HFFc6 (cell line): ENCODE data around the gene SPTB. TPM values are rescaled to one million over a fixed set of nuclear protein-coding genes. Genes with fewer than 3 reads are reported as not detected.

Experiments
- DNase-seq: peaks from one replicate; pipeline ENCODE4 v3.0.0-alpha.2; 2018
- H3K27ac Mint-ChIP-seq: 2 replicates; pipeline ENCODE4 v1.8.0; 2020; ENCODE audit warnings: mild to moderate bottlenecking, mixed read lengths
- H3K27me3 Mint-ChIP-seq: 2 replicates; pipeline ENCODE4 v1.8.0; 2021; ENCODE audit warnings: mild to moderate bottlenecking, moderate library complexity, mixed read lengths; ENCODE audit not compliant: insufficient read depth
- H3K36me3 Mint-ChIP-seq: 2 replicates; pipeline ENCODE4 v1.8.0; 2021; ENCODE audit warnings: low read depth, mixed read lengths
- H3K4me1 Mint-ChIP-seq: 2 replicates; pipeline ENCODE4 v1.8.0; 2020; ENCODE audit warnings: low read depth, mixed read lengths
- H3K4me3 Mint-ChIP-seq: 2 replicates; pipeline ENCODE4 v1.8.0; 2020; ENCODE audit warnings: mild to moderate bottlenecking, moderate library complexity, mixed read lengths
- H3K9me3 Mint-ChIP-seq: 2 replicates; pipeline ENCODE4 v1.8.0; 2020; ENCODE audit warnings: mild to moderate bottlenecking, mixed read lengths
- total RNA-seq, 6 experiments: library from RNA; stranded (reverse); fragmentation: NEBNext Ultra II Directional; extraction: Animal tissue kit (Norgen Biotek cat#: 25700); gene quantifications; 2 replicates in 1 of 6; 3 replicates in 5 of 6; pipeline ENCODE4 v1.2.3, GENCODE V29; 2021
- TF ChIP-seq, protein P1 (sequence below): fragments of 200-600 bp; sonication (generic); IDR thresholded peaks from 2 replicates; pipeline ENCODE4 v1.5.0; 2021; ENCODE audit warnings: antibody characterized with exemption, mild to moderate bottlenecking

Gene SPTB
- total RNA-seq, 6 experiments from 2014 or later: 0.58 to 1.1 (median 0.72) TPM

DNA sequence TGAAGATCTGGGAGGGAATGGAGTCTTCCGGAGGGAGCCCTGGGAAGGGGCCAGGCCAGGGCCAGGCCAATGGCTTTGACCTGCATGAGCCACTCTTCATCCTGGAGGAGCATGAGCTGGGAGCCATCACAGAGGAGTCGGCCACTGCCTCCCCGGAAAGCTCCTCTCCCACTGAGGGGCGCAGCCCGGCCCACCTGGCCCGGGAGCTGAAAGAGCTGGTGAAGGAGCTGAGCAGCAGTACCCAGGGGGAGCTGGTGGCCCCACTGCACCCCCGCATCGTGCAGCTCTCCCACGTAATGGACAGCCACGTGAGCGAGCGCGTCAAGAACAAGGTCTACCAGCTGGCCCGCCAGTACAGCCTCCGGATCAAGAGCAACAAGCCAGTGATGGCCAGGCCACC lies 137.7 kb downstream of the SPTB start:
- H3K27ac Mint-ChIP-seq: no peak overlapping the region
- H3K9me3 Mint-ChIP-seq: no peaks in the 10 kb centered on the region
- peaks cover 14% of the 10 kb centered on the region for H3K4me1 Mint-ChIP-seq
- no peak for DNase-seq
- H3K4me3 Mint-ChIP-seq: no peak overlapping the region
- TF ChIP-seq, protein P1, sequence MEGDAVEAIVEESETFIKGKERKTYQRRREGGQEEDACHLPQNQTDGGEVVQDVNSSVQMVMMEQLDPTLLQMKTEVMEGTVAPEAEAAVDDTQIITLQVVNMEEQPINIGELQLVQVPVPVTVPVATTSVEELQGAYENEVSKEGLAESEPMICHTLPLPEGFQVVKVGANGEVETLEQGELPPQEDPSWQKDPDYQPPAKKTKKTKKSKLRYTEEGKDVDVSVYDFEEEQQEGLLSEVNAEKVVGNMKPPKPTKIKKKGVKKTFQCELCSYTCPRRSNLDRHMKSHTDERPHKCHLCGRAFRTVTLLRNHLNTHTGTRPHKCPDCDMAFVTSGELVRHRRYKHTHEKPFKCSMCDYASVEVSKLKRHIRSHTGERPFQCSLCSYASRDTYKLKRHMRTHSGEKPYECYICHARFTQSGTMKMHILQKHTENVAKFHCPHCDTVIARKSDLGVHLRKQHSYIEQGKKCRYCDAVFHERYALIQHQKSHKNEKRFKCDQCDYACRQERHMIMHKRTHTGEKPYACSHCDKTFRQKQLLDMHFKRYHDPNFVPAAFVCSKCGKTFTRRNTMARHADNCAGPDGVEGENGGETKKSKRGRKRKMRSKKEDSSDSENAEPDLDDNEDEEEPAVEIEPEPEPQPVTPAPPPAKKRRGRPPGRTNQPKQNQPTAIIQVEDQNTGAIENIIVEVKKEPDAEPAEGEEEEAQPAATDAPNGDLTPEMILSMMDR: no peak
- H3K36me3 Mint-ChIP-seq: peaks cover 23% of the 10 kb centered on the region
- H3K27me3 Mint-ChIP-seq: peaks cover 1% of the 10 kb centered on the region

DNA sequence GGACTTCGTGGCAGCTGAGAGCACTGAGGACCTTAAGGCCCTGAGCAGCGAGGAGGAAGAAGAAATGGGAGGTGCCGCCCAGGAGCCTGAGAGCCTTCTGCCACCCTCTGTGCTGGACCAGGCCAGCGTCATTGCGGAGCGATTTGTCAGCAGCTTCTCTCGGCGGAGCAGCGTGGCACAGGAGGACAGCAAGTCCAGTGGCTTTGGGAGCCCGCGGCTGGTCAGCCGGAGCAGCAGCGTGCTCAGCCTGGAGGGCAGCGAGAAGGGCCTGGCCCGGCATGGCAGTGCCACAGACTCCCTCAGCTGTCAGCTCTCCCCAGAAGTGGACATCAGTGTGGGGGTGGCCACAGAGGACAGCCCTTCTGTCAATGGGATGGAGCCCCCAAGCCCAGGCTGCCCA lies 138.5 kb downstream of the SPTB start:
- H3K9me3 Mint-ChIP-seq: no peaks in the 10 kb centered on the region
- no peak for DNase-seq
- H3K36me3 Mint-ChIP-seq: peaks cover 23% of the 10 kb centered on the region
- peaks cover 14% of the 10 kb centered on the region for H3K4me1 Mint-ChIP-seq
- H3K4me3 Mint-ChIP-seq: no peak overlapping the region
- TF ChIP-seq, protein P1: no peak
- no peaks in the 10 kb centered on the region; the same call in 1 of the 2 replicates for H3K27me3 Mint-ChIP-seq
- no peak overlapping the region for H3K27ac Mint-ChIP-seq

DNA sequence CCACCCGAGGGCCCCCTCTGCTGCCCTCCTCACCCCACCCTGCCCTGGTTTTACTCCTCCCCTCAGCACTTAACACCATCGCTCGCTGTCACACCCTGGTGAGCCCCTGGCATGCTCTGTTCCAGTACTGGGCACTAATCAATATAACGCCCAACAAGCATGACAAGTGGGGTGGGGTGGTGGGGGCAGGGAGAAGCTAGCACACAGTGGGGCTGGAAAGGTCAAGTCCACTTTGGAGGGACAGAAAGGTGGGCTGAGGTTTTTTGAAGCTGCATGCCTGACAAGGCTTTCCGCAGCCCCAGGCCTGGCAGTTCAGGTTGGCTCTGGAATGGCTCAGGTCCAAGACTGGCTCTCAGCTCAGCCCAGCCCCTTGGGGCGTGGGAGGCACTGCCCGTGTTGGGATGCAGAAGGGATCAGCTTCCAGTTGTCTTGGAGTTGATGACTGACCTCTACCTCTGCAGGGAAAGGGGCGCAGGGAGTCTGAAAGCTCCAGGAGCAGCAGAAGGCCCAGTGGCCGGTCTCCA lies 141.4 kb downstream of the SPTB start:
- no peaks in the 10 kb centered on the region for H3K4me1 Mint-ChIP-seq
- no peak overlapping the region for H3K27ac Mint-ChIP-seq
- no peak overlapping the region for H3K4me3 Mint-ChIP-seq
- TF ChIP-seq, protein P1: no peak
- no peaks in the 10 kb centered on the region for H3K27me3 Mint-ChIP-seq
- no peaks in the 10 kb centered on the region for H3K9me3 Mint-ChIP-seq
- H3K36me3 Mint-ChIP-seq: peaks cover 18% of the 10 kb centered on the region
- no peak for DNase-seq

DNA sequence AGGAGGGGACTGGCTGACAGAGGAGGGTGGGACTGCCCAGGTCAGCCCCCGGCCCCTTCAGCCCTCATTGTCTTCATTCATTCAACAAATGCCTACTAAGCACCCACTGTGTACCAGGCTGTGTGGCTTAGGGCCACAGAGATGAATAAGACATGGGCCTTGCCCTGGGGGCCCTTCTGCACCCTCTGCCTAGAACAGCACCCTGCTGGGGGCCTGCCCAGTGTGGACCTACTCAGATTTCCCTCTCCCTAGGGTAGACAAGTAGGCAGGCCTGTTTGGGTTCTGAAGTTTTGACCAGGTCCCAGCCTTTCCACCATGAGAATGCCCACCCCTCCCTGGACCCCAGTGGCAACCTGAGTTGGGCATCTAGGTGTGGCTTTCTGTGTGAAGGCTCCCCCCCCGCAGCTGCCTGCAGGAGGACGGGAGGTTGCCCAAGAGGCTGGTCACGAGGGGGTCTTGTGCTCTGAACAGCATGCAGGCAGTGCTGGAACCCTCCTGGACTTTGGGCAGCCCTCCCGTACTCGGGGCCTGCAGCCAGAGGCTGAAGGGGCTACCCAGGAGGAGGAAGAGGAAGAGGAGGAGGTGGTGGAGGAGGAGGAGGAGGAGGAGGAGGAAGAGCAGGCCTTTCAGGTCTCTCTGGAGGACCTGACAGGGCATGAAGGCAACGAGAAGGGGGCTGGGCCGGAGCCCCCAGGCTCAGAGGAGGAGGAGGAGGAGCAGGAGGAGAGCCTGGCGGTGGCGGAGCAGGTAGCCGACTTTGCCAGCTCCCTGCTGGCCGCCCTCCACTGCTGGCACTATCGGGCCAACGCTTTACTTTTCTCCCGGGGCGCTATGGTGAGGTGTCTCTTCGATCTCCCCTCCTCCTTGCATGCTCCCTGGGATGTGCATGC lies 142.1 kb downstream of the SPTB start:
- DNase-seq: no peak
- no peaks in the 10 kb centered on the region for H3K4me1 Mint-ChIP-seq
- no peaks in the 10 kb centered on the region for H3K9me3 Mint-ChIP-seq
- TF ChIP-seq, protein P1: no peak
- no peaks in the 10 kb centered on the region for H3K27me3 Mint-ChIP-seq
- H3K4me3 Mint-ChIP-seq: no peak overlapping the region
- no peak overlapping the region for H3K27ac Mint-ChIP-seq
- H3K36me3 Mint-ChIP-seq: peaks cover 16% of the 10 kb centered on the region

DNA sequence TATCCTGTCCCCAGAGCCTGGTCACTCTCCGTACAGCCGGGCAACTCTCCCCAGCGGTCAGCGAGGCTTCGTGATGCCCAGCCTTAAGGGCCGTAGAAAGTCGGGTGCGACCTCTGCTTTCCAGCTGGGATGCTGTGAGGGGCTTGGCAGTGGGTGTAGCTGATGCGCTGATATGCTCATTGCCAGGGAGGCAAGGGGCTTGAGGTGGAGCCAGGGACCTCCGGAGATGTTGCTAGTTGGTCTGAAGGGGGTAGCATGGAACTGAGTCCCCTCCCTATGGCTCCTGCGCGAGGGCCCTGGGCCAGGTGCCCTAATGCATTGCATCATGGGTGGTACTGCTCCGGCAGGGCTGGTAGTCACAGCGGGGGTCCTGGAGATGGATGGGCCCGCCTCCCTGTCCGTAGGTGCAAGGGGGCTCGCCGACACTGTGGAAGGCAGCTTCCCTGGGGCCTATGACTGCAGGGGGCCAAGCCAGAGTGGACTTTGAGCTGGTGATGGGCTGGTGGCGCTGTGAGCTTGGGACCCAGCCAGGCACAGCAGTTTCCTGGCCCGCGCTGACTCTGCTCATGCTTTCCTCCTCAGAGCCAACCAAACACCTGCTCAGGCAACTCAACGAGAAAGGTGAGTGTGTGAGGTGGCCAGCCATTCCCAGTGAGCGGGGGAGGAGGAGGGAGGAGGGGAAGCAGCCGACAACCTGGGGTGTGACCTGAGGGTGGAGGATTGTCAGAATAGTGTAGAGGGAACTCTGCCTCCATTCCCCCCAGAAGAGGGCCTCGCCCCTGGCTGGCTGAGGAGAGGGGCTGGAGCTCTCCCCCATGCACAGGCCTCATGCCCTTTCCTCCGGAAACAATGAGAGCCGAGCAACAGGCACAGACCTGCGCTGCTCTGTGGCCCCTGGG lies 143.2 kb downstream of the SPTB start:
- Mint-ChIP-seq H3K27me3 (no peaks in the 10 kb centered on the region), H3K27ac (no peak overlapping the region), H3K36me3 (peaks cover 5% of the 10 kb centered on the region; the same call in 1 of the 2 replicates), H3K9me3 (no peaks in the 10 kb centered on the region), H3K4me3 (no peak overlapping the region), H3K4me1 (no peaks in the 10 kb centered on the region)
- TF ChIP-seq, protein P1: no peak
- DNase-seq: no peak
